NCI-H2227 treated with DMSO at 0.1 percent for 48 hours (cell line): Measurements from ENCODE around the gene ZBTB43.

ENCODE experiments used
- DNase-seq: peaks from one replicate; lab custom pipeline; 2025; lab: John Stamatoyannopoulos, UW

ZBTB43 gene

DNA sequence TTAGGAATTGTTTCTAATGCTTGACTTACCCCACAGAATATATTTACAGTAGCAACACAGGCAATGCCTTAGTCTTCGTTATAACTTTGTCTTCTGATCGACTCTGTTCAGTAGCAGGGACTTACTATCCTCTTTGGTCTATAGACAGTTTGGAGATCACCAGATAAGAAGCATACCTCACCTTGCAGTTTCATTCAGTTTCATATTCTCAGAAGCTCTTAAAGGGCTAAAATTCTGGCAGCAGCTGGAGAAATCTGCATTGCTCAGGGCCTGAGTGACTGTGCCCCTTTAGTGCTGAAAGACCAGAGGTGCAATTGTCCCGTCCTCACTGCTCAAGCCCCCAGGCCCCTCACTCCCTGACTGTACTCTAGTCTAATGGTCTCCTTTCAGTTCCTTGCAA, 26.0 kb downstream of the ZBTB43 start:
- DNase-seq, result no peak

DNA sequence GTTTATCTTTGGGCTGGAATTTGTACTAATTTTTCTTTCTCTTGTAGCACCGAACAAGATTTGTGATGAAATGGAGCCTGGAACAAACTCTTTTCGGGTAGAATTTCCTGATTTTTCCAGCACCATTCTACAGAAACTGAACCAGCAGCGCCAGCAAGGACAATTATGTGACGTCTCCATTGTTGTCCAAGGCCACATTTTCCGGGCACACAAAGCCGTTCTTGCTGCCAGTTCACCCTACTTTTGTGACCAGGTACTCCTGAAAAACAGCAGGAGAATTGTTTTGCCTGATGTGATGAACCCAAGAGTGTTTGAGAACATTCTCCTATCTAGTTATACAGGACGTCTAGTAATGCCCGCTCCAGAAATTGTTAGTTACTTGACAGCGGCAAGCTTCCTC, 27.6 kb downstream of the ZBTB43 start:
- no peak for DNase-seq

DNA sequence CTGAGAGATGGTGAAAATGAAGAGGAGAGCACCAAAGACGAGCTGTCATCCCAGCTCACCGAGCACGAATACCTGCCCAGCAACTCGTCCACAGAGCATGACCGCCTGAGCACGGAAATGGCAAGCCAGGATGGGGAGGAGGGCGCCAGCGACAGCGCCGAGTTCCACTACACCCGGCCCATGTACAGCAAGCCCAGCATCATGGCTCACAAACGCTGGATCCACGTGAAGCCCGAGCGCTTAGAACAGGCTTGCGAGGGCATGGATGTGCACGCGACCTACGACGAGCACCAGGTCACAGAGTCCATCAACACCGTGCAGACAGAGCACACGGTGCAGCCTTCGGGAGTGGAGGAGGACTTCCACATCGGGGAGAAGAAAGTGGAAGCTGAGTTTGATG, 28.2 kb downstream of the ZBTB43 start:
- no peak for DNase-seq

DNA sequence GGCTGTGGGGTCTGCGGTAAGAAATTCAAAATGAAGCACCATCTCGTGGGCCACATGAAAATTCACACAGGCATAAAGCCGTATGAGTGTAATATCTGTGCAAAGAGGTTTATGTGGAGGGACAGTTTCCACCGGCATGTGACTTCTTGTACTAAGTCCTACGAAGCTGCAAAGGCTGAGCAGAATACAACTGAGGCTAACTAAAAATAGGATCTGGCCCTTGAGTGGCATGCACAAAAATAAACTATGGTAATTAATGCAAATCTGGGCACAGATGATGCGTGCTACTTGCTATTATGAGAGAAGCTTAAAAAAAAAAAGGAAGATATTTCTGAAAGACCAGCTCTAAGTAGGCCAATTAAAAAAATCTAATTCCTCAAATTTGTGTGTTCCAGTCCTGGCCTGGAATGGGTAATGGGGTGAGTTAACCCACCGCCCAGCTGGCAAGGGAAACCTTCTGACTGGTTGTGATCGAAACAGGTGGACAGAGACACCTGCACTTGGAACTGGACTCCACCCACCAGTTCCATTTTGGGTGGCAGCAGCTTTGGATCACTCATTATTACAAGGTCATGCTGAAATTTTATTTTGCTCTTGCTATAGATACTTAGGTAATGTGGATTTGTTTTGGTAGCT, 29.0 kb downstream of the ZBTB43 start:
- no peak for DNase-seq

DNA sequence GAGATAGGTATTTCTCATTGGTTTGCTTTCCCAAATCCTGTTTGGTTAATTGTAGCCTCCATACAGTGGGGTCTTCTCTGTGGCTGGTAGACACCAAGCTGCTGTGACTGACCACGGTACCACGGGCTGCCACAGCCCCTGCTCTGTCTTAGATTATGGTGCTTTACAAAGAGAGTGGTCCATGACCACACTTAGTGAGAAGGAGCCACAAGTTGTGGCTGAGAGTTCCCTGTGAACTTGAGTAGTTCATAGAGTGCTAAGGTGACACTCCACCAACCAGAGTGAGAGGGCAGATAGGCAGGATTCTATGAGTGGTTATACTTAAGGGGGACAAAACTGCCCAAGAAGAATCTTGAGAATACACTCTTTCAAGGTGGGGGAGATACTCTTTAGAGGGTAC, 29.8 kb downstream of the ZBTB43 start:
- no peak for DNase-seq

DNA sequence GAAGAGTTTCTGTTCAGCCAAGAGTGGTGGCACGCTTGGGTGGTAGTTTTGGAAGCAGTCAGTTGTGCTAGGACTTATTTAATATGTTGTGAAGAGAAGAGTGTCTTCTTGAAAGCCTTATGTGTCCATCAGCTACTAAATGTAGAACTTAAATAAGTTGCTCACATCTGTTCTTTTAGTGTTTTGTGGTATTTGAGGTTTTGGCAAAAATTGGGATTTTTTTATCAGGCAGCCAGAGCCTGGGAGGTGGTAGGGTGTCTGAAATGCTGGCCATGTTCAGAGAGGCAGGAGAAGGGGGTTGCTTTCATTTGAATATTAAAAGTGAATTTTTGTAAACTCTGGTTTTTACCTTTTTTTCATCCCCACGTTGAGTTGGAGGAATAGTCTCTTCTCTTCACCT, 31.4 kb downstream of the ZBTB43 start:
- no peak for DNase-seq

DNA sequence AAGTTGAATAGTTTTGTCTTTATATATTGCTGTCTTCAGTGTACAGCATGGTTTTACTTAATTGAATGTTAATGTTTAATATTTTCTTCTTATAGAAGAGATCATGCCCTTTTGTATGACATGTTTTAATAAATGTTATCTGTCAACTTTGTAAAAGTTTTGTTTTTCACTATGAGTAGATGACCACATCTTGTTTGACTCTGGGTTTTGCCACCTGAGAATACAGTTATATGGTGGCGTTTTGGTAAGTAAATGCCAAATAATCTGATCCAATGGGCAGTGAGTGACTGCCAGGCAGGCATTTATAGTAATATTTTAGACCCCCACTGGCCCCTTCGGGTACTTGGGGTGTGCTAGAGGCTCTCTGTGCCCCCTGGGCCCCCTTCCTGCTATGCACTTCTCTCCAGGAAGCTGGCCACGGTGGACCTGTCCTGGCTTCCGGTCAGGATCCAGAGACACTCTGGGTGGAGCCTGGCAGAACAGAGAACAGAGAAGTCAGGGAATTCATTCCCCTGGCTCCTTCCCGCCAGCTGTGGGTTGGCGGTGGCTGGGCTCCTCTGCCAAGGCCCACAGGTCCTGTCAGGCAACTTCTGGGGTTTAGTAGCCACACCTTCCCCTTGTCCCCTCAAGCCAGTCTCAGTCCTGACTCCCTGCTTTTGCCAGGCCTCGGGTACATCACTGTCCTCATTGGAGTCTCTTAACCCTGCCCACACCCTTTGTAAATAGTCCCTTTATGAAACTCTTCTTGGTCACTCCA, 33.4 kb downstream of the ZBTB43 start:
- no peak for DNase-seq

DNA sequence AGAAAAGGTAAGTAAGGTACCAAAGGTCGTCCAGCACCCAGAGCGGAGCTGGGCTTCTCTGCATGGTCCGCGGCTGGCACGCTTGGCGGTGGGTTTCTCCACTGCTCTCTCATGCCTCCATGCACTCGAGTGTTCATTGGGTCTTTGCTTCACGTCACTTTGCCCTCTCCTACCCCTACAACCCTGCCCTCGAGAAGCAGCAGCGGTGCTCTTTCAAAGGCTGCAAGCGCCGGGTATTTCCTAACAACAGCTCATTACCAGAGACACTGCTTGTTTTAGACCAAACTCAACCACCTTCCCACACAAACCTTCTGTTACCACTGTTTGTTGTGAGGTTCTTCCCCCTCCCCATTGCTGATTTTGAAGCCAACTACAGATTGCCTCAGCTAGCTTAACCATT, 34.1 kb downstream of the ZBTB43 start:
- no peak for DNase-seq

DNA sequence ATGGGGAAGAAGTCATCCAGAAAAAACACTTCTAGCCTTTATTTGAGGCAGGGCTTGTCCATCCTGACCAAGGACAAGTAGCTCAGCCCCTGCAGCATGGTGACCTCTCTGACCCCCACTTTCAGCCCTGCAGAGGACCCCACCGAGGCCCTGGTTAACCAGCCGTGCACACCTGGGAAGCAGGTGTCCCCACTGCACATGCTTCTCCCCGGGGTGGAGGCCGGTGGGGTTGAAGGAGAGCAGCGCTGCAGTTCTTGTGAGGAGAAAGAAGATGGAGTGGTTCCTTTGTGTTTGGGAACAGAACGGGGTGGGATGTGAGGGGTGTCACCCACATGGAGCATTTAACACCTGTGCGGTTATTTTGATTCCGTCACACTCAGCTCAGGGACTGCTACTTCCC, 34.5 kb downstream of the ZBTB43 start:
- DNase-seq, result no peak

DNA sequence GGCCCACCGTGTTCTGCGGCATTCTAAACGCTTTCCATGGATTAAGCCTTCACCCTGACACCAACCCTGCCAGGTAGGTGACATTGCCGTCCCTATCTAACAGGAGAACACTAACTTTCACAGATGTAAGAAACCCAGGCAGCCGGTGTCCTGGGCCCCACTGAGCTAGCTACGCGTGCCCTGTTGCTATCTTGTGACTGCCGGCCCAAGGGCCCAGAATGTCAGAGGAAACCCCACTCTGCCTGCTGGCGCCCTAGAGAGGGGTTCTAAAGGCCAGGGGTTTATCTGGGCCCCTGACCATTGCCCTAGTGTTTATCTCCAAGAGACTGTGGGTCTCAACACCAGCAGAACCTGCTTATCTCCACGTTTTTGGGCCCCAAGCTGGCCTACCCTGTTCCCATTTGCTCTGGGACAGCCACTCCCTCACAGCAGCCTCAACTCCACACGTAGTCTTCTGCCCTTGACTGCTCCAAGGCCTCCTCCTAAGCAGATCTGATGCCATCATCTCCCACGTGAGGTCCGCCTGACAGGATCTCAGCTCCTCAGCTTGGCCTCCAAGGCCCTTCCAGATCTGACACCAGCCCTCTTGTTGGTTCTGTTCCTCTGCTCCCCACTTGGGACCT, 37.5 kb downstream of the ZBTB43 start:
- DNase-seq, result no peak

DNA sequence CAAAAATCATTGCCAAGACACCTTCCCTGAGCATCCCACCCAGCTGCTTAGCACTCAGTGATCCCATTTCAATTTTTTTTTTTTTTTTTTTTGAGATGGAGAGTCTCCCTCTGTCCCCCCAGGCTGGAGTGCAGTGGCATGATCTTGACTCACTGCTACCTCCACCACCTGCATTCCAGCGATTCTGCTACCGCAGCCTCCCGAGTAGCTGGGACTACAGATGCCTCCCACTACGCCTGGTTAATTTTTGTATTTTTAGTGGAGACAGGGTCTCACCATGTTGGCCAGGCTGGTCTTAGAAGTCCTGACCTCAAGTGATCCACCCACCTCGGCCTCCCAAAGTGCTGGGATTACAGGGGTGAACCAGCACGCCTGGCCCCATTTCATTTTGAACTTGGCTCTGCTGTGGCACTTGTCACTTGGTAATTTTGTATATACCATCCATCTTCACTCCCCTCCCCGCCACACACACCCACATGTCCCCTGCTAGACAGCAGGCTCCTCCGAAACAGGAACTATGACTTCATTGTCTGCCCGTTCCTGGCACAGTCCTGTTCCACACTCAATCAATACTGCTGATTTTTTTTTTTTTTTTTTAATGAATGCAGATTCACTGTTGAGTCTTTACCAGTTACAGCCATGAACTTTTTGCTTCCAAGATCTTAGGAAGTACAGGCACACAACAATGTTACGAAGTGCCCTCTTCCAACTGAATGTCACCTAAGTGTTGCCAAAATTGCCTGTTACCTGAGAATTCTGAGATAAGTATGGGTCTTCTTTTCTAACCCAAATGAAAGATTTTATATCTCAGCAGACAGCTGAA, 38.3 kb downstream of the ZBTB43 start:
- no peak for DNase-seq

DNA sequence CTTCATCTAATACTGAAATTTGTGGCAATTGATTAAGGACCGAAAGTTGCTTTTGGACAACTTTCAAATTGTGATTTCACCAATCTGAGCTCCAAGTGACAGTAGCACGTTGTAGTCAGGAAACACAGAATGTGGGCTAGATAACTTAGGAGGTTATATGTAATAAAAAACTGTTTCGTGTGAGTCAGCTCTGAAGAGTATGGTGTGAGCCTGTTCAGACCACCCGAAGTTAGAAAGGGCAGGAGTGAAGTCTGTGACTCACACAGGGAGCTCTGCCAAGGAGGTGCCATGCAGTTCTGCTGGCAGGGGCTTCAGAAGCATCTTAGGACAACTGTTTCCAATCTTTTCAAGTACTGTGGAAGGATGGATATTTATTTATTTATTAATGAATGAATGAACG, 39.2 kb downstream of the ZBTB43 start:
- DNase-seq, result no peak

DNA sequence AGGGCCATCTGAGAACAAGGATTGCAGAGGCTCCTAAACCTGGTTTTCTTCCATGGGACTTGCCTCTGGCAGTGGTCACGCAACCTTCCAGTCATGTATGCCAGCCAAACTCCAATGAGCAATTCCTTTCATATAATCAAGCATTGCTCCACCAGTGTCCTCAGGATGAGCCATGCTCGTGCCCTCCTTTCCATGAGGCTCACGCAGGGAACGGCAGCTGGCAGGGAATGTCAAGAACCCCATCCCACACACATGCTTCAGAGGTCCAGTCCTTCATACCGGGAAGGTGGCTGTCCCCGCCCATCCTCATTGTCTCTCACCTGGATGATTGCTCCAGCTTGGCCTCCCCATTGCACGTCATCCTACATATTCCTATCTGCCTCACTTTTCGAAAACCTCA, 42.2 kb downstream of the ZBTB43 start:
- no peak for DNase-seq

DNA sequence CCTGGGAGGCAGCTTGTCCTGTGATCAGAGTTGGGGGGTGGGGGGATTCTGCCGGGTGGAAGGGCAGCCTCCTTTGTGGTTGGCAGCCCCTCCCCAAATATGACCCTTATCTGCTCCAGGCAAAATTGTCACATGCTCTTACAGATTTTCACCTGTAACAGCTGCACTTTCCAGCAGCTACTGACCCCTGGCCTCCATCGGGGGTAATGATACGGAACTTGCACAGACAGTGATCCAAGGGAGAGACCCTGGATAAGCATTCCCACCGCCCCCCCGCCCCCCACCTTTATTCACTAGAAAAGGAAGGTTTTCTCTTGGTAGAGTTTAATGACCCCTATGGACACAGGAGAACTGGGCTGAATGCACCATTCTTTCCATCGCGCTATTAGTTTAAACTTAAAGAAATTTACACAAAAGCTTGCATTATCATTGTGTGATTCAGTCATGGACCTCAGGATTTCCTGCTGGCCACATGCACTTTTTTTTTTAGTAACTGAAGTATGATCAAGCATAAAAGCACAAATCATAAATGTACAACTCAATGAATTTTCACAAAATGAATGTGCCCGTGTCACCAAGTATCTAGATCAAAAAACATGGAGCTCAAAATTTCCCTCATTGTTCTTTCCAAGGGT, 44.9 kb downstream of the ZBTB43 start:
- DNase-seq, result no peak

DNA sequence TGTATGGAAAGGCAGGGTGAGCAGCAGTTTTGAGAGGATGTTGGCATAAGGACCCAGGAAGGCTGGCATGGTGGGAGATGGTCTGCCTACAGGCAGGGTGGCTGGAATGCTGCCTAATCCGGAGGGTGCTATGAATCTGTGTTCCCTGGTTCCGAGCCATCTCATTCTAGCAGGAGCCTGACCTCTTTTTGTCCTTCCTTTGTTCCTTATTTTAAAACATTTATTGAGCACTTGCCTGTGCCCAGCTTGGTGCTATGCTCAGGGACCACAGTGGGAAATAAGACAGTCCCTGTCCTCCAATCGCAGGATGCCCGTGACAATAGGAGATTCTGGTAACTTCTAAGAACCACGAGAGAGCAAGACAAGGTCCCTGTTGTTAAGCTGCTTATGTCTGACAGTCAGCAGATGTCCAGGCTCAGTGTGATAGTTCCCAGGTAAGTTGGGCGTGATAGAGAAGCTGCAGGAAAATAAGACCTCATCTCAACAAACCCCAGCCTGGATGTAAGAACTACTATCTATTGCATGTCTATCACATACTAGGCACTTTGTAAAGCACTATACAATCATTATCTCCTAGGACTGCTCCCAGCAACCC, 46.5 kb downstream of the ZBTB43 start:
- DNase-seq, result no peak

DNA sequence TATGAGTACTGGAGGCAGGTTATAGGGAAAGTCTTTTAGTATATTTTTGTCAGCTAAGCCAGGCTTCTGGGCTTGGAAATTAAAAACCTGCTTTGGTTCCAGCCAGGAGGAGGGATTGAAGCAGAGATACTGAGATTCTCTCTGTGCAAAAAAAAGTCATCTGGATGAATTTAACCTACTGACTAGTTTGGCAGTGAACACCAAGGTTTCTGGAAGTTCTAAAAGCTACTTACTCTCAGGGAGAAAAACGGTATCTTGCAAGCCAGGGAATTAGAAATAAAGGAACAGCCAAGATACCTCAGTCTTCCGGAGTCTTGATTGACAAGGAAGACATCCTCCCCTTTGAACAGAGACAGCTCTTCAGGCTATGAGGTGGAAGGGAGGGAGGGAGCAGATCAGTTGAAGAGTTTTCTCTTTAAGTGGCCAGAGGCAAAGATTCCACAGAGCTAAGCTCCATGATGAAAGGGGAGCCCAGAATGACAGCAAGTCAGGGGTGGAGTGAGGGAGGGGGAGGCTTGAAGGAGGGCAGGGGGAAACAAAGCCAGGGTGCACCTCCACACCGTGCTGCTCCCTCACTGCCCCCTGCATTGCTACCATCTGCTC, 47.3 kb downstream of the ZBTB43 start:
- no peak for DNase-seq

DNA sequence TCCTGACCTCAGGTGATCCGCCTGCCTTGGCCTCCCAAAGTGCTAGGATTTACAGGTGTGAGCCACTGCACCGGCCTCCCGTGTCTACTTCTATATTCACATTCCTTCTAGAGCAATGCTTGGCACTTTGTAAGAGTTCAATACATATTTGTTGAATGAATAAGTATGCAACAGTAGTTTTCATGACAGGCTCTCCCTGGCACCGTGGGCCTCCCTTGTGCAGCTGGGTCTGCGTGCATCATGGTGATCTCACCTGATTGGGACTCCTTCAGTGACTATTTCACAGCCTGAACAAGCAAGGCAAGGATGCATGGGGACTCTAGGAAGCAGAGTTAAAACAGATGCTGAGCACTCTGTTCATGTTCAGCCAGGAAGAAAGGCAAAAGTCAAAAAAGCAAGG, 48.8 kb downstream of the ZBTB43 start:
- DNase-seq, result no peak

DNA sequence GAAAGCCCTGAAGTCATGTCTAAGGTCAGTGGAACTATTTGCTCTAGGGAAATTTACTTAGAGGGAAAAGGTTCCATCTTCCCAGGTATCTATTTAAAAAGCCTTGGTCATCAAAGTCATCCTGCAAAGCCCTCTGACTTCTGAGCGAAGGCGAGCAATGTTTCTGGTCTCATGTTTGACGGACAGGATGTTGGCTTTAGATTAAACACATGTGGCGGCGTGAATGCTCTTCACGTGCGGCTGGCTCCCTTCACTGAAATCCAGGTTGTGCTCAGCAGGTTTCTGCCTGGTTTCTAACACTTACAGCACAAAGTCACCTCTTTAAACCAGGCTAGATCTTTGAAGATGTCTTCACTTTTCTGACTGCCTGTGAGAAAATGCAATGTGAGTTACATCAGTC, 49.9 kb downstream of the ZBTB43 start:
- no peak for DNase-seq

DNA sequence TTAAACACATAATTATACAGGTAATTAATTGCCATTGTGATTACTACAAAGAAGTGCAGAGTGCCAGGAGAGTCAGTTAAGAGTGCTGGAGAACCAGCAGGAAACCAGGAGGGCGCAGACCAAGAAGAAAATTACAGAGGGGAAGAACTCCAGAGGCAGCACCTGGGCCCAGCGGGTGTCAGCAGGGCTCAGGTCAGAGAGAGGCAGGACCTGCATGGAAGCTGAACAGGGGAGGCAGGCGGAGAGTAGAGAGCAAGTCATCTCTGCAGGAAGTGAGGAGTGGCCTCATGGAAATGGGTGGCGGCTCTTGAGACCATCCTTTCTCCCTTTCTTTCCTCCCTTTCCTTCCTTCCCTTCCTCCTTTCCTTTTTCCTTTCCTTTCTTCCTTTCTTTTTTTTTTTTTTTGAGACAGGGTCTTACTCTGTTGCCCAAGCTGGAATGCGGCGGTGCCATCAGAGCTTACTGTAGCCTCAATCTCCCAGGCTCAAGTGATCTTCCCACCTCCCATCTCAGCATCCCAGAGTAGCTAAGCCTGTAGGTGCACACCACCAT, 51.6 kb downstream of the ZBTB43 start:
- DNase-seq, result peak; percentile 6

DNA sequence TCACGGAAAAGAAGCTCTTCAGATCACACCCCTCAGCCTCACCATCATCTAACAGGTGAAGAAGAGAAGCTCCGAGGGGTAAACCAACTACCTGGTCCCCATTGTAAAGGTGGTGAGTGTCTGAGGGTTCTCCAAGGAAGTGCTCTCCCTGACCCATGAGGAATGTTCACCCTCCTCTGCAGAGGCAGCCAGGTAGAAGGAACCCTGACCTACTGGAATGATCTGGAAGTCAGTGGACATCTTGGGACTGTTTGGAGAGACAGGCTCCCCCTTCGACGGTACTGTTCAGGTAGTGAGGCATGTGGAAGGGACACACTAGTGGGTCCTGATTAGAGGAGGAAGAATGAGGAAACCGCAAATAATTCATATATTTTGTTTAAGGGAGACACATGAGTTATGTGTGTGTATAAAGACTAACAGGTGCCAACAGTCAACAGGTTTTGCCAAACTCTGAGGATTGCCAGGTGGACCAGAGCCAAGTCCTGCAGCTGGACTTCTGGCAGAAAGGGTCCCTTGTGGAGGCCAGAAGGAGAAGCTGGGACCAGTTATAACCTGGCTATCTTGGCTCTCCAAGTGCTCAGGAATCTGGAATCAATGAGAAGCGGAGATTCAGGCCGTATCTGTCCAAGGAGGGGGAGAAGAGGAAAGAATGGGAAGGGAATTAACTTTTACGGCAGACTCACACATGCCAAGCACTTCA, 52.6 kb downstream of the ZBTB43 start:
- DNase-seq, result no peak
